GM18909 (cell line): ENCODE measurements around the gene KANK3.
"Not testable (repeated sequence)": the region's sequence is repeated elsewhere in the genome, so short reads cannot be mapped to it uniquely, and the experiment has no call there.

Experiments
- ATAC-seq: cut with Tn5 transposase; IDR thresholded peaks from one replicate; pipeline ENCODE4 v1.9.1; 2021; ENCODE audit warnings: mild to moderate bottlenecking; ENCODE audit not compliant: unreplicated experiment, poor library complexity

Gene KANK3

GRCh38 chr19:8371011-8371804 lies 28.1 kb upstream of the KANK3 start:
- no peak for ATAC-seq

- no peak for ATAC-seq
These were observed 27.3 kb upstream of the KANK3 start for GRCh38 chr19:8370176-8371010.

- ATAC-seq = no peak
These were observed 24.4 kb upstream of the KANK3 start for GRCh38 chr19:8367327-8368001.

GRCh38 chr19:8366961-8367326 lies 23.9 kb upstream of the KANK3 start:
- no peak for ATAC-seq

- ATAC-seq = no peak
These were observed 23.1 kb upstream of the KANK3 start for GRCh38 chr19:8366121-8366581.

GRCh38 chr19:8363803-8364771 lies 21.0 kb upstream of the KANK3 start, which contains the start of gene ANGPTL4:
ANGPTL4 (plus strand) TSS chr19:8364155; CDS start chr19:8364322, 167 bp downstream.
- no peak for ATAC-seq

GRCh38 chr19:8361921-8362793 lies 19.1 kb upstream of the KANK3 start:
- no peak for ATAC-seq

- no peak for ATAC-seq
These were observed 17.1 kb upstream of the KANK3 start for GRCh38 chr19:8360196-8360595.

- ATAC-seq = no peak
These were observed 15.9 kb upstream of the KANK3 start for GRCh38 chr19:8358948-8359347.

- no peak for ATAC-seq
These were observed 14.0 kb upstream of the KANK3 start for GRCh38 chr19:8357007-8357521.

GRCh38 chr19:8355631-8356402 lies 12.8 kb upstream of the KANK3 start:
- no peak for ATAC-seq

GRCh38 chr19:8352845-8353244 lies 9.8 kb upstream of the KANK3 start:
- not testable (repeated sequence) for ATAC-seq

- no peak for ATAC-seq
These were observed 9.2 kb upstream of the KANK3 start for GRCh38 chr19:8352134-8352827.

- ATAC-seq = not testable (repeated sequence)
These were observed 6.7 kb upstream of the KANK3 start for GRCh38 chr19:8349629-8350372.

GRCh38 chr19:8343483-8343844 lies 402 bp upstream of the KANK3 start:
- ATAC-seq = no peak

- ATAC-seq = no peak
These were observed 762 bp downstream of the KANK3 start for GRCh38 chr19:8342316-8342683.

GRCh38 chr19:8341504-8341903 lies 1.6 kb downstream of the KANK3 start:
- ATAC-seq = not testable (repeated sequence)
